Spinal cord (tissue), 10 donors: Measurements from ENCODE around the gene SGSM2. TPM values are rescaled to one million over a fixed set of nuclear protein-coding genes. Genes with fewer than 3 reads are reported as not detected.

Experiments
- DNase-seq, 6 donors: peaks; one replicate each; pipeline versions ENCODE4 v3.0.0 to v3.0.0-alpha.2; 2013 to 2015; ENCODE audit warnings: low spot score in 6 of 6, low read depth in 4 of 6
- H3K27ac ChIP-seq: one replicate; pipeline ENCODE4 v1.5.1; 2013; ENCODE audit warnings: low read depth, low read length, control low read depth
- H3K27me3 ChIP-seq: one replicate; pipeline ENCODE4 v1.6.1; 2013; ENCODE audit warnings: low read length; ENCODE audit not compliant: control insufficient read depth, insufficient read depth
- H3K36me3 ChIP-seq: one replicate; pipeline ENCODE4 v1.6.1; 2013; ENCODE audit warnings: low read length; ENCODE audit not compliant: control insufficient read depth, insufficient read depth
- H3K4me1 ChIP-seq: one replicate; pipeline ENCODE4 v1.6.1; 2013; ENCODE audit warnings: low read length; ENCODE audit not compliant: control insufficient read depth, insufficient read depth
- H3K4me3 ChIP-seq: one replicate; pipeline ENCODE4 v1.5.1; 2013; ENCODE audit warnings: low read depth, low read length, control low read depth
- H3K9me3 ChIP-seq: one replicate; pipeline ENCODE4 v1.6.1; 2013; ENCODE audit warnings: low read length; ENCODE audit not compliant: control insufficient read depth, insufficient read depth
- WGBS: methylation state at CpG from one replicate; pipeline ENCODE4 v1.1.5; 2013; ENCODE audit warnings: missing lambda C conversion rate; ENCODE audit not compliant: insufficient coverage; 5-methylcytosine and 5-hydroxymethylcytosine counted together
- long read RNA-seq, 4 donors: transcript quantifications; one replicate each; lab custom pipeline, GENCODE V29; 2026
- polyA plus RNA-seq, 2 donors: library from polyadenylated mRNA; unstranded; fragments of 120-200 nt; gene quantifications; one replicate each; pipeline ENCODE4 v1.2.1, GENCODE V29; 2013; ENCODE audit not compliant: insufficient read length in 2 of 2
- total RNA-seq, 2 donors: library from RNA; depleted of rRNA in 1 of 2; stranded (reverse); fragments of 120-200 nt in 1 of 2; fragments of >200 nt in 1 of 2; gene quantifications; one replicate each; pipeline versions ENCODE4 v1.2.3 to v1.2.4, GENCODE V29; 2013 to 2014
- donor health status: healthy.

Gene SGSM2
- total RNA-seq (10 to 100 TPM; 46.7 to 90.1 TPM), polyA plus RNA-seq (100 to 1,000 TPM; 150 to 181 TPM)
- long read RNA-seq, donor 1, full-length matches to known transcripts, result 11 of 16 reads
- long read RNA-seq, donor 1, partial matches to known transcripts, result 5 of 16 reads
- long read RNA-seq, donor 1, other reads (novel, unspliced or antisense), result 0 of 16 reads
- long read RNA-seq, donor 2, full-length matches to known transcripts, result 5 of 20 reads
- long read RNA-seq, donor 2, partial matches to known transcripts, result 15 of 20 reads
- long read RNA-seq, donor 2, other reads (novel, unspliced or antisense), result 0 of 20 reads
- long read RNA-seq, donor 3, full-length matches to known transcripts, result 8 of 8 reads
- long read RNA-seq, donor 3, partial matches to known transcripts, result 0 of 8 reads
- long read RNA-seq, donor 3, other reads (novel, unspliced or antisense), result 0 of 8 reads
- long read RNA-seq, donor 4, full-length matches to known transcripts, result 7 of 12 reads
- long read RNA-seq, donor 4, partial matches to known transcripts, result 5 of 12 reads
- long read RNA-seq, donor 4, other reads (novel, unspliced or antisense), result 0 of 12 reads

GRCh38 chr17:2336852-2337543 lies at the start of gene SGSM2:
Gene SGSM2 (plus strand): TSS chr17:2337501. CDS start chr17:2337689, 188 bp downstream.
- no peaks in the 10 kb centered on the region for H3K27me3 ChIP-seq
- DNase-seq, result peak in 3 of 6 donors; percentile 67 to 92 (median 92)
- H3K9me3 ChIP-seq, result no peaks in the 10 kb centered on the region
- peaks cover 27% of the 10 kb centered on the region for H3K4me1 ChIP-seq
- peak within 1 kb of the TSS; percentile 78 for H3K4me3 ChIP-seq
- H3K27ac ChIP-seq, result peak within 1 kb of the TSS; percentile 93
- under 1% methylated on average over 77 of the region's 77 CpGs for WGBS
- peaks cover 30% of the 10 kb centered on the region for H3K36me3 ChIP-seq

- Histone ChIP-seq H3K9me3 (no peaks in the 10 kb centered on the region), H3K27ac (no peak overlapping the region), H3K27me3 (no peaks in the 10 kb centered on the region), H3K4me3 (no peak overlapping the region), H3K36me3 (peaks cover 36% of the 10 kb centered on the region), H3K4me1 (no peaks in the 10 kb centered on the region)
- 85% methylated on average over 2 of the region's 5 CpGs for WGBS
- DNase-seq, result no peak
Observed at GRCh38 chr17:2289878-2290478, 47.3 kb upstream of the SGSM2 start.

- 79% methylated on average over 1 of the region's 2 CpGs for WGBS
- H3K27ac ChIP-seq, result no peak overlapping the region
- H3K27me3 ChIP-seq, result no peaks in the 10 kb centered on the region
- H3K4me3 ChIP-seq, result no peak overlapping the region
- DNase-seq, result no peak
- no peaks in the 10 kb centered on the region for H3K4me1 ChIP-seq
- peaks cover 49% of the 10 kb centered on the region for H3K36me3 ChIP-seq
- H3K9me3 ChIP-seq, result no peaks in the 10 kb centered on the region
Observed at GRCh38 chr17:2292100-2292499, 45.2 kb upstream of the SGSM2 start.

- DNase-seq, result no peak
- H3K27me3 ChIP-seq, result no peaks in the 10 kb centered on the region
- no peak overlapping the region for H3K4me3 ChIP-seq
- no peaks in the 10 kb centered on the region for H3K4me1 ChIP-seq
- H3K9me3 ChIP-seq, result no peaks in the 10 kb centered on the region
- H3K36me3 ChIP-seq, result peaks cover 54% of the 10 kb centered on the region
- H3K27ac ChIP-seq, result no peak overlapping the region
- 89% methylated on average over 1 of the region's 1 CpG for WGBS
Observed at GRCh38 chr17:2295575-2295974, 41.7 kb upstream of the SGSM2 start.

DNA sequence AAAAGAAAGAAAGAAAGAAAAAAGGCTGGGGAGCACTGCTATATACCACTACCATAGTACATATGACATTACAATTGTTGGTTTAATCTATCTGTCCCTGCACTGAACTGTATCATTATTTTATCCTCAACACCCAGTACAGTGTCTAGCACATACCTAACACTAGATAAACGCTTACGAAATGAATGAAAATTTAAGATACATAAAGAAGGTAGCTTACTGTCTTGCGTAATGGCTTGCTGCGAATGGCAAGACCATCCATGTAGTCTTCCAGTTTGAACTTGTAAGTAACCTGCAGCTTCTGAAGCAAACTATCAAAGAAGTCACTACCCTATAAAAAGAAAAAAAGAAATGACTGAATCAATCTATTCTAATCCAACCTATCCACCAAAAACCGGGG lies 40.3 kb upstream of the SGSM2 start:
- DNase-seq, result no peak
- peaks cover 45% of the 10 kb centered on the region for H3K36me3 ChIP-seq
- H3K9me3 ChIP-seq, result no peaks in the 10 kb centered on the region
- no peak overlapping the region for H3K4me3 ChIP-seq
- H3K27me3 ChIP-seq, result no peaks in the 10 kb centered on the region
- H3K4me1 ChIP-seq, result peaks cover 8% of the 10 kb centered on the region
- WGBS, result 79% methylated on average over 3 of the region's 5 CpGs
- no peak overlapping the region for H3K27ac ChIP-seq

- WGBS, result 96% methylated on average over 7 of the region's 12 CpGs
- Histone ChIP-seq H3K9me3 (no peaks in the 10 kb centered on the region), H3K4me3 (no peak overlapping the region), H3K36me3 (peaks cover 43% of the 10 kb centered on the region), H3K4me1 (peaks cover 12% of the 10 kb centered on the region), H3K27me3 (no peaks in the 10 kb centered on the region), H3K27ac (no peak overlapping the region)
- DNase-seq, result no peak
Observed at GRCh38 chr17:2299136-2299535, 38.2 kb upstream of the SGSM2 start.

DNA sequence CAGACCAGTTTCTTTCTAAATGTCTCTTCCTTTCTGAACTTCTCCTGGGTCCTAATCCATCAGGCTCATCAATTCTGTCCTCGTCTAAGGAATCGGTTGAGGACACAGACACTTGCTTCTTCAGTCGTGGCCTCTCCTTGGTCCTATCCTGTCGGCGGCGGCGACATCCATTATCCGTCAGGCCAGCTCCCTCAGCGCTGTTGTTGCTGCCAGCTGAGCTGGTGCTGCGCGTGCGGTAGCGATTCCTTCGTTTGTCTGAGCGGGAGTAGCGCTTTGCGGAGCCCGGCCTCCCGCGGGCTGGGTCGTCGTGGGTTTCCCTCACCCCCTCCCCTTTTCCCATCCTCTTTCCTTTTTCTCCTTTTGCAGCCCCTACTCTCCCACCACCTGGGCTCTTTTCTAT lies 37.5 kb upstream of the SGSM2 start:
- Histone ChIP-seq H3K4me1 (peaks cover 18% of the 10 kb centered on the region), H3K27me3 (no peaks in the 10 kb centered on the region), H3K27ac (no peak overlapping the region), H3K4me3 (no peak overlapping the region), H3K9me3 (no peaks in the 10 kb centered on the region), H3K36me3 (peaks cover 42% of the 10 kb centered on the region)
- WGBS, result 75% methylated on average over 20 of the region's 22 CpGs
- no peak for DNase-seq

DNA sequence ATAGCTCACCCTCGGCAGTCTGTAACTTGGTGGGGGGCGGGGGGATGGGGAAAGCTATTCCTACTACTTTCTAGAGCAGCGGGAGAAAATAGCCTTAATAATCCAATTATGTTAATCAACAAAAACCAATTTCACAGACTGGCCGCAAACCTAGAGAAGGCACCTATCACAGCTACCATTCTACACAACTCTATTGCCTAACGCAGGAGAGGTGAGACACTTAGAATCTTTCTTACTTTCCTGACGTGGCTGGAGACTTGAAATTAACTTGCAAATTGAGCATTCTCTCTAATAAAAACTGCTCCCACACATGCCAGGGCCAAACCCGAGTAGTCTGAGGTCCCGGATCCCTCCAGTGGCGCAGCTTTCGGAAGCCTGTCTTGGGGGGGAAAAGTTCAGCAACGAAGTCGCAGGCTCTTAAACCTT lies 34.5 kb upstream of the SGSM2 start:
- H3K4me1 ChIP-seq, result peaks cover 18% of the 10 kb centered on the region
- no peak for DNase-seq

More for the DNA sequence above, 34.5 kb upstream of the SGSM2 start:
- Histone ChIP-seq H3K9me3 (no peaks in the 10 kb centered on the region), H3K27me3 (no peaks in the 10 kb centered on the region), H3K27ac (peak overlapping the region; percentile 88), H3K4me3 (peak overlapping the region; percentile 96), H3K36me3 (peaks cover 22% of the 10 kb centered on the region)
- 0% methylated on average over 7 of the region's 12 CpGs for WGBS
